Mesenchymal stem cell (in vitro differentiated cells and primary cell): Measurements from ENCODE around the gene KIFBP.

Experiments
- DNase-seq: peaks from one replicate; pipeline ENCODE4 v3.0.0-alpha.2; 2013
- H2AFZ ChIP-seq: one replicate; pipeline ENCODE4 v1.6.1; 2013; ENCODE audit warnings: low read depth, mild to moderate bottlenecking, control low read depth, inconsistent platforms, low read length, moderate library complexity
- H2AK5ac ChIP-seq: 2 replicates; pipeline ENCODE4 v1.6.1; 2013; ENCODE audit warnings: low read length, moderate library complexity, mild to moderate bottlenecking, inconsistent platforms; ENCODE audit not compliant: severe bottlenecking
- H2BK120ac ChIP-seq: one replicate; pipeline ENCODE4 v1.6.1; 2013; ENCODE audit warnings: low read depth, mild to moderate bottlenecking, inconsistent platforms, low read length, moderate library complexity
- H2BK12ac ChIP-seq, 2 experiments: one replicate each; pipeline ENCODE4 v1.6.1; 2013; ENCODE audit warnings: inconsistent platforms in 2 of 2, low read length in 2 of 2, mild to moderate bottlenecking in 2 of 2, moderate library complexity in 2 of 2, control low read depth in 1 of 2
- H2BK15ac ChIP-seq: one replicate; pipeline ENCODE4 v1.6.1; 2013; ENCODE audit warnings: mild to moderate bottlenecking, low read depth, inconsistent platforms; ENCODE audit not compliant: poor library complexity, severe bottlenecking
- H2BK5ac ChIP-seq: 2 replicates; pipeline ENCODE4 v1.6.1; 2013; ENCODE audit warnings: low read depth, mild to moderate bottlenecking, low read length, control low read depth, inconsistent platforms; ENCODE audit not compliant: poor library complexity, severe bottlenecking
- H3K14ac ChIP-seq, 2 experiments: one replicate each; pipeline ENCODE4 v1.6.1; 2013; ENCODE audit warnings: inconsistent platforms in 2 of 2, low read length in 2 of 2, control low read depth in 1 of 2, mild to moderate bottlenecking in 1 of 2, moderate library complexity in 1 of 2
- H3K18ac ChIP-seq, 2 experiments: one replicate each; pipeline ENCODE4 v1.6.1; 2013; ENCODE audit warnings: inconsistent platforms in 2 of 2, low read length in 2 of 2, control low read depth in 1 of 2, low read depth in 1 of 2, mild to moderate bottlenecking in 1 of 2
- H3K23ac ChIP-seq, 2 experiments: one replicate each; pipeline ENCODE4 v1.6.1; 2013; ENCODE audit warnings: inconsistent platforms in 2 of 2, low read length in 2 of 2, mild to moderate bottlenecking in 2 of 2, moderate library complexity in 2 of 2, control low read depth in 1 of 2
- H3K27ac ChIP-seq: 2 replicates; pipeline ENCODE4 v1.5.1; 2013; ENCODE audit warnings: mild to moderate bottlenecking, moderate library complexity, low read length, control low read depth, inconsistent platforms; ENCODE audit not compliant: poor library complexity, severe bottlenecking
- H3K27me3 ChIP-seq, 2 experiments: 2 replicates each; pipeline versions ENCODE4 v1.6.1 to v1.7.0; 2013; ENCODE audit warnings: low read length in 2 of 2, mild to moderate bottlenecking in 2 of 2, moderate library complexity in 2 of 2, control low read depth in 1 of 2, inconsistent platforms in 1 of 2; ENCODE audit not compliant: control insufficient read depth in 1 of 2, insufficient read depth in 1 of 2
- H3K36me3 ChIP-seq, 2 experiments: 2 replicates each; pipeline versions ENCODE4 v1.6.1 to v1.7.0; 2013; ENCODE audit warnings: low read length in 2 of 2, control low read depth in 1 of 2, inconsistent platforms in 1 of 2, low read depth in 1 of 2, mild to moderate bottlenecking in 1 of 2; ENCODE audit not compliant: insufficient read depth in 2 of 2, control insufficient read depth in 1 of 2
- H3K4ac ChIP-seq, 2 experiments: one replicate each; pipeline ENCODE4 v1.6.1; 2013; ENCODE audit warnings: inconsistent platforms in 2 of 2, low read length in 2 of 2, mild to moderate bottlenecking in 2 of 2, moderate library complexity in 2 of 2, control low read depth in 1 of 2, low read depth in 1 of 2
- H3K4me1 ChIP-seq: 2 replicates; pipeline ENCODE4 v1.6.1; 2013; ENCODE audit warnings: low read depth, low read length, control low read depth; ENCODE audit not compliant: control insufficient read depth, insufficient read depth
- H3K4me2 ChIP-seq: 2 replicates; pipeline ENCODE4 v1.6.1; 2013; ENCODE audit warnings: low read length, mild to moderate bottlenecking, inconsistent platforms; ENCODE audit not compliant: poor library complexity, severe bottlenecking
- H3K4me3 ChIP-seq, 2 experiments: 2 replicates each; pipeline versions ENCODE4 v1.5.1 to v1.7.0; 2013; ENCODE audit warnings: low read length in 2 of 2, mild to moderate bottlenecking in 2 of 2, control low read depth in 1 of 2, low read depth in 1 of 2; ENCODE audit not compliant: insufficient read depth in 1 of 2
- H3K79me1 ChIP-seq: replicated peaks from 2 replicates; pipeline ENCODE4 v1.6.1; 2013; ENCODE audit warnings: mild to moderate bottlenecking, control low read depth, low read length, inconsistent platforms; ENCODE audit not compliant: poor library complexity, severe bottlenecking
- H3K9ac ChIP-seq: 2 replicates; pipeline ENCODE4 v1.7.0; 2013; ENCODE audit warnings: mild to moderate bottlenecking, low read length, moderate library complexity
- H3K9me3 ChIP-seq: 2 replicates; pipeline ENCODE4 v1.7.0; 2013; ENCODE audit warnings: mild to moderate bottlenecking, low read length; ENCODE audit not compliant: control insufficient read depth
- H4K8ac ChIP-seq: one replicate; pipeline ENCODE4 v1.6.1; 2013; ENCODE audit warnings: inconsistent platforms, mild to moderate bottlenecking, low read length, moderate library complexity
- H4K91ac ChIP-seq: one replicate; pipeline ENCODE4 v1.6.1; 2013; ENCODE audit warnings: mild to moderate bottlenecking, low read length, inconsistent platforms
- WGBS: methylation state at CpG from one replicate; pipeline ENCODE4 v1.1.7; 2013; ENCODE audit warnings: mixed read lengths; 5-methylcytosine and 5-hydroxymethylcytosine counted together

KIFBP gene

DNA sequence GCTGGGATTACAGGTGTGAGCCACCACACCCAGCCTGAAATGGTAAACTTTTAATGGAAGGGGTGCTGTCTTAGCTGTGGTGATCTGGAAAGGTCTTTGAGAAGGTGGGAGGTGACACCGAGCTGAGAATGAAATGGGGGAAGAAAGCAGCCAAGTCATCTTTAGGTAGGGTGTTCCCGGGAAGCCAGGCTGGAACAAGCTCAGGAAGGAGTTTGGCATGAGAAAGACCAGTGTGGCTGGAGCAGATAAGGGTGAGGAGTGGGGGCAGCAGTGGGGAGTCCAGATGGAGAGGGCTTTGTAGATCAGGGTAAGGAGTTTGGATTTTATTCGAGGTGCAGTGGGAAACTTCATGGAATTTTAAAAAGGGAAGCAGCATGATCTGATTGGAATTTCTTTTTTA lies 30.0 kb downstream of the KIFBP start:
- Histone ChIP-seq H3K4me1 (no peaks in the 10 kb centered on the region), H2BK12ac (no peak overlapping the region), H3K9me3 (no peaks in the 10 kb centered on the region), H3K9ac (no peak overlapping the region), H3K4ac (no peak overlapping the region), H4K91ac (no peak overlapping the region), H3K27ac (no peak overlapping the region), H3K23ac (no peak overlapping the region), H2BK5ac (no peak overlapping the region), H3K4me3 (no peak overlapping the region), H2AFZ (no peak overlapping the region), H3K27me3 (no peaks in the 10 kb centered on the region), H3K18ac (no peak overlapping the region), H2BK15ac (no peak overlapping the region), H2AK5ac (no peak overlapping the region), H2BK120ac (no peak overlapping the region), H3K14ac (no peak overlapping the region), H3K4me2 (no peak overlapping the region), H4K8ac (no peak overlapping the region), H3K36me3 (peaks cover 23 to 48% of the 10 kb centered on the region in 2 experiments), H3K79me1 (no peaks in the 10 kb centered on the region)
- no peak for DNase-seq
- 71% methylated on average over 2 of the region's 3 CpGs for WGBS

DNA sequence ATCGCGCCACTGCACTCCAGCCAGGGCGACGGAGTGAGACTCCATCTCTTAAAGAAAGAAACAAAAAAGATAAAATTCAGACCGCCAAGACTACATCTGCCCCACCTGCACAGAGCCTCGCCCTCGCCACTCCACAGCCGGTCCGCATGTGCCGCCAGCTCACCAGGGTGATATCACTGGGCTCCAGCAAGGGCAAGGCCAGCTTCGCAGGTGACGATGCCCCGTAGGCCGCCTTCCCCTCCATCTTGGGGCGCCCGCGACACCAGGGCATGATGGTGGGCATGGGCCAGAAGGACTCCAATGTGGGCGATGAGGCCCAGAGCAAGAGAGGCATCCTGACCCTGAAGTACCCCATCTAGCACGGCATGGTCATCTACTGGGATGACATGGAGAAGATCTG lies 34.0 kb downstream of the KIFBP start:
- H2AFZ ChIP-seq: no peak overlapping the region
- H3K9me3 ChIP-seq: no peaks in the 10 kb centered on the region
- no peak overlapping the region for H2BK12ac ChIP-seq
- no peak overlapping the region for H2BK15ac ChIP-seq
- H3K4ac ChIP-seq: no peak overlapping the region
- H3K36me3 ChIP-seq: peaks cover 12 to 13% of the 10 kb centered on the region in 2 experiments
- H4K8ac ChIP-seq: no peak overlapping the region
- no peaks in the 10 kb centered on the region for H3K79me1 ChIP-seq
- no peak overlapping the region for H4K91ac ChIP-seq
- H3K14ac ChIP-seq: no peak overlapping the region
- H2AK5ac ChIP-seq: no peak overlapping the region
- H3K23ac ChIP-seq: no peak overlapping the region
- no peaks in the 10 kb centered on the region for H3K27me3 ChIP-seq
- no peak overlapping the region for H3K18ac ChIP-seq
- 96% methylated on average over 19 of the region's 19 CpGs for WGBS
- DNase-seq: no peak
- no peak overlapping the region for H2BK5ac ChIP-seq
- H3K4me1 ChIP-seq: no peaks in the 10 kb centered on the region
- no peak overlapping the region for H2BK120ac ChIP-seq
- no peak overlapping the region for H3K4me3 ChIP-seq
- H3K9ac ChIP-seq: no peak overlapping the region
- no peak overlapping the region for H3K27ac ChIP-seq
- H3K4me2 ChIP-seq: no peak overlapping the region

DNA sequence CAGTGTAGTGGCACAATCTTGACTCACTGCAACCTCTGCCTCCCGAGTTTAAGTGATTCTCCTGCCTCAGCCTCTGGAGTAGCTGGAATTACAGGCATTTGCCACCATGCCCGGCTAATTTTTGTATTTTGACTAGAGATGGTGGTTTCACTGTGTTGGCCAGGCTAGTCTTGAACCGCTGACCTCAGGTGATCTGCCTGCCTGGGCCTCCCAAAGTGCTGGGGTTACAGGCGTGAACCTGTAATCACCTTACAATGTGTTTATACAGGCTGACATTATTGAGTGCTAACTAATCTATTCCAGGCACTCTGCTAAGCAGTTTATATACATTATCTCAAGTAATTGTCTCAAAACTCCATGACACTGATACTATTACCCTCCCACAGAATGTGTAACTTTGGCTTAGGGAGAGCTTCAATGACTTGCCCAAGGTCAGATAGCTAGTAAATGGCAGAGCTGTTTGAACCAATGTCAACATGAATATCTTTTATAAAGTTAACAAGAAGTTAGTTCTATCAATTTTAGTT lies 36.8 kb downstream of the KIFBP start:
- Histone ChIP-seq H2BK5ac (no peak overlapping the region), H2AFZ (no peak overlapping the region), H3K9me3 (no peaks in the 10 kb centered on the region), H4K8ac (no peak overlapping the region), H2BK120ac (no peak overlapping the region), H3K4me3 (no peak overlapping the region), H3K4ac (no peak overlapping the region), H3K9ac (no peak overlapping the region), H2BK15ac (no peak overlapping the region), H3K27ac (no peak overlapping the region), H3K27me3 (no peaks in the 10 kb centered on the region), H3K4me2 (no peak overlapping the region), H3K4me1 (no peaks in the 10 kb centered on the region), H3K14ac (no peak overlapping the region), H4K91ac (no peak overlapping the region), H2BK12ac (no peak overlapping the region), H3K18ac (no peak overlapping the region), H2AK5ac (no peak overlapping the region), H3K79me1 (no peaks in the 10 kb centered on the region), H3K36me3 (peaks cover 0 to 7% of the 10 kb centered on the region in 2 experiments), H3K23ac (no peak overlapping the region)
- 90% methylated on average over 4 of the region's 4 CpGs for WGBS
- no peak for DNase-seq

DNA sequence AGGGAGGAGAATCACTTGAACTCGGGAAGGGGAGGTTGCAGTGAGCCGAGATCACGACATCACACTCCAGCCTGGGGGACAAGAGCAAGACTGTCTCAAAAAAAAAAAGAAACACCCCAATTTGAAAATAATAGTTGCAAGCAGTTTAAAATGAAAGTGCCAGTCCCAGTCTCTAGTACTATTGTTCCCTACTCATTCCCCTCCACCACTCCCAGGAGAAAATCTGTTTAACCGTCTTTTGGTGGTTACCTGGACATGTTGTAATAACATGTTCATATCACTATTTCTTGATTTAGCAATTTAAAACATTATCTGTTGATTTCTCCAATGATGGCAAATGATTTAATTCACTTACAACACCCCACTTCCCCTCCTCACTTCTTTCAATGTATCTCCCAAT lies 44.7 kb downstream of the KIFBP start:
- Histone ChIP-seq H3K79me1 (no peaks in the 10 kb centered on the region), H2BK15ac (no peak overlapping the region), H2BK5ac (no peak overlapping the region), H4K91ac (no peak overlapping the region), H3K4me3 (no peak overlapping the region), H3K27me3 (no peaks in the 10 kb centered on the region), H3K4me1 (no peaks in the 10 kb centered on the region), H3K36me3 (no peaks in the 10 kb centered on the region), H3K27ac (no peak overlapping the region), H3K18ac (no peak overlapping the region), H3K9me3 (no peaks in the 10 kb centered on the region), H2BK12ac (no peak overlapping the region), H3K4me2 (no peak overlapping the region), H3K4ac (no peak overlapping the region), H3K9ac (no peak overlapping the region), H2BK120ac (no peak overlapping the region), H2AK5ac (no peak overlapping the region), H3K23ac (no peak overlapping the region), H4K8ac (no peak overlapping the region), H3K14ac (no peak overlapping the region), H2AFZ (no peak overlapping the region)
- 100% methylated on average over 2 of the region's 4 CpGs for WGBS
- DNase-seq: no peak
